H4 (cell line): Measurements from ENCODE around the gene LZTR1. TPM values are rescaled to one million over a fixed set of nuclear protein-coding genes. Genes with fewer than 3 reads are reported as not detected.

Source experiments
- DNase-seq: peaks from one replicate; pipeline ENCODE4 v3.0.0-alpha.2; 2015; ENCODE audit warnings: low spot score
- total RNA-seq: library from RNA; depleted of rRNA; stranded (reverse); fragments of >200 nt; shearing (Covaris generic); gene quantifications from 2 replicates; pipeline ENCODE4 v1.2.3, GENCODE V29; 2014

Gene LZTR1
- total RNA-seq, 1 experiment from 2014 or later, result 6.8 TPM

DNA sequence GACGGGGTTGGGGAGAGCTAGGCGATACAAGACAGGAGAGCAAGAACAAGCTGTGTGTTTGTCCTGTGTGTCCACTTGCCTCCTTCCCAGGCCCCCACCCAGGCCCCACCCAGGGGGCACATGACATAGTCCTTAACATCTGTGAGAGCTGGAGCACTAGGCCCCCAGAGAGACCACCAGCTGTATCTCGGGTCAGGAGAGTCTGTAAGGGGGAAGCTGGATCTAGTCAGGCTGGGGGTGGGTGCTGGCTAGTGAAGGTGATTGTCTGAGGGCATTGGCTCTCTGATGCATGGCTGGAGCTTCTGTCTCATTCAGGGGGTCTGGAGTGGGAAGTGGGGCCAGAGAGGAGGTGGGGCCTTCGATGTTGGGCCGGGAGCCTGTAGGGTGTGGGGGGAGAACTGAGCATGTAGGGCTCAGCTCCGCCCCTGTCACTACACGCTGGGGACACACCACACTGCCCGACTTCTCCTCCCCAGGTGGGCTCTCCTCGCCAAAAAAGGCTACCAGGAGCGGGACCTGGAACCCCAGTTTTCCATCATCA lies 33.4 kb downstream of the LZTR1 start:
- no peak for DNase-seq

DNA sequence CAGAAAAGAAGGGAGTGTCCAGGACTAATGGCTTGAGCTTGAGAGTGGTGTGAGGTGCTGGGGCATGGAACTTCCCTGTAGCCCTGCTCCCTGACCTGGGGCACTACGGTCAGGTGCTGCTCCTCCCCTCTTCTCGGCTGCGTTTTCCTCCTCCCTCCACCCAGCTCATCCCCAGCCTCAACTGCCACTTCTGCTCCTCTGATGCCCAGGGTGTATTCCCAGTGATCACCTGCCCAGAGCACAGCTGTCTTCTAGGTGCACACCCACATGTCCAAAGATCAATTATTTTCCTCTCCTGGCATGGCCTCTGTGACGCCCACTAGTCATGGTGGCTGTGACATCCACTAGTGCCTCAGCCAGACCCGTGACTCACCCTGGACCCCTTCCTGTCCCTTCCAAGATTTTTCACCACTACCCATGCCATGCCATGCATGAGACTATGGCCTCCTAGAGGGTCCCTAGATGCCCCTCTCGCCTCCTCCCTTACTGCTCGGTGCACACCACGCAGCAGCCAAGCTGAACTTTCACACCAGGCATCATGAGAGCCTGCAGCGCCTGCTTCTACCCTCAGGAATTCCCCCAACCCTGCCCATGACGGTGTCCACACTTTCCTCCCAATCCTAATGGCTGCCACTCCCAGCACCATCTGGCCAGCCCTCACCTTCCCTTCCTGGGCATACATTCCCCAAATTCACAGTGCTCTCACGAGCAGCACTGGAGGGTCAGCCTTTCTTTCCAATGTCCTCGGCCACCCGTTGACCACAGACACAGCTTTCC lies 34.7 kb downstream of the LZTR1 start:
- no peak for DNase-seq

DNA sequence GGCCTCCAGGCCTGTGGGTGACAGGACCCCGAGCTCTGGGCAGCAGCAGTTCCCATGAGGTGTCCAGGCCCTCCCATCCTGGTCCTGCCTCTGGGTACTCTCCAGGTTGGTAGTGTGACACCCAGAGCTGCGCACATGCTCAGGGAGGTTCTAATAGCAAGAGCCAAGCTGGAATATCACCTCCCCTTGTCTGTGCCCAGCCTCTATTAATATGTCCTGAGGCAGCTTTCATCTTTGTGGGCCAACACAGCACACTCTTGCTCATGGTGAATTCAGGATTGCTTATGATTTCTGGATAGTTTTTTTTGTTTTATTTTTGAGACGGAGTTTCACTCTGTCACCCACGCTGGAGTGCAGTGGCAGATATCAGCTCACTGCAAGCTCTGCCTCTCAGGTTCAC lies 36.2 kb downstream of the LZTR1 start:
- DNase-seq, result no peak

DNA sequence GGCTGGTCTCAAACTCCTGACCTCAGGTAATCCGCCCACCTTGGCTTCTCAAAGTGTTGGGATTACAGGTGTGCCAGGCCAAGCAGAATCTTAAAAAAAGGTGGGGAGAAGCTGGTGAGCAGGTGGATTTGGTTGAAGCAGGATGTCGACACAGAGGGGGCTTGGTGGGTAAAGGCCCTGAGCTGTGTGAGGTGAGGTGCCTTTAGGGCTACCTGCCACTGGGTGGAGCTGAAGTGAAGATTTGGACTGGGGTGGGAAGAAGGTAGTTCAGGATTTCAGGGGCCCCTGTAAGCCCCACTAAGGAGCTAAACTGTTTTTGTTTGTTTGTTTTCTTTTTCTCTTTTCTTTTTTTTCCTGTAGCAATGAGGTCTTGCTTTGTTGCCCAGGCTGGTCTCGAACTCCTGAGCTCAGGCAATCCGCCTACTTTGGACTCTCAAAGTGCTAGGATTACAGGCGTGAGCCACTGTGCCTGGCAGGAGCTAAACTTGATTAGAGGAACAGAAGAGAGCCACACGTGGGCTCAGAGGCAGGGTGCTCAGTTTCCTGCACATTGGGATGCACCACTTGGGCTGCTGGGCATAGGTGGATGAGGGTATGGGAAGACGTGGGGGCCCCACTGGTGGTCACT lies 38.8 kb downstream of the LZTR1 start:
- no peak for DNase-seq

DNA sequence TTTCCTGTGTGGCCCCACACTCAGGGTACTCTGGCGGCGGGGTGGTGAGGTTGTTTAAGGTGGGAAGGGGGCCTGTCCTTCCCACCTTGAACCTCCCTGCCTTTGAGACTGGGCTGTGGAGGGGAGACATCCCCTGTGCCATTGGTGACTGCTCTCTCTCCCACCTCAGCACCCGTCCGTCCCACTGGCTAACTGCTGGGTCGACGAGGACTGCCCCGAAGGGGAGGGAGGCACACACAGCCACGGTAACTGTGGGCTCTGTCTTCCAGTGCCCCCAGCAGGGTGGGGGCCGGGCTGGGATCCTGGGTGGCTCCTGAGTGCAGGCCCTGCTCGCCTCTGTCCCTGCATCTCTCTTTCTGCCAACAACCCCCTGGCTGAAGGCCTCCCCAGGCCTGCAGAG lies 40.4 kb downstream of the LZTR1 start:
- no peak for DNase-seq

DNA sequence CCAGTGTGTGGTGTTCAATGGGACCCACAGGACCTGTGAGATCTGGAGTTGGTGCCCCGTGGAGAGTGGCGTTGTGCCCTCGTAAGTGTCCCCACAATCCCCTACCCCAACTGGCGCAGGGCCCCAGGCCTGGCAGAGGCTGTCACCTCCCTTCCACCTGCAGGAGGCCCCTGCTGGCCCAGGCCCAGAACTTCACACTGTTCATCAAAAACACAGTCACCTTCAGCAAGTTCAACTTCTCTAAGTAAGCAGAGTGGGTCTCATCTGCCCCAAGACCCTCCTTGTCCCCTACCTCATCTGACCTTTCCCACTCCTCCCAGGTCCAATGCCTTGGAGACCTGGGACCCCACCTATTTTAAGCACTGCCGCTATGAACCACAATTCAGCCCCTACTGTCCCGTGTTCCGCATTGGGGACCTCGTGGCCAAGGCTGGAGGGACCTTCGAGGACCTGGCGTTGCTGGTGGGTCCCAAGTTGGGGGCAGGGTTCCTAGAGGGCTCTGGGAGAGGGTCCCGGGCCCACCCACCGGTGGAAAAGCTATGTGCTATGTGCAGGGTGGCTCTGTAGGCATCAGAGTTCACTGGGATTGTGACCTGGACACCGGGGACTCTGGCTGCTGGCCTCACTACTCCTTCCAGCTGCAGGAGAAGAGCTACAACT lies 41.0 kb downstream of the LZTR1 start:
- no peak for DNase-seq

DNA sequence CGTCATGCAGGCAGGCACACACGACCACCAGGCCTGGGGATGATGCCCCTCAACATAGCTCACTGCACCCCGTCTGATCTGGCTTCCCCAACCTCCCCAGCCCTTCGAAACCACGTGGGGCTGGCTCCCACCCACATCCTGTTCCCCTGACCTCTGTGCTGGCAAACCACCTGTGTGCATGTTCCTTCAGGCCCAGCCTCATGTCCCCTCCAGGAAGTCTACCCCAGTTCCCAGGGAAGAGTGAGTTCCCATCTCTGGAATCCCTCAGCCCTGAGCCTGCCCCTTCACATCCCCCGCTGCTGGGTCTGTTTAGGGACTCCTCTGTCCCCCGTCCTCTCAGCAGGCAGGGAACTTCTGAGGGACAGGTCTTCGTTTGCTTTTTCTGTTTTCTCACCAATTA lies 43.2 kb downstream of the LZTR1 start:
- DNase-seq, result no peak

DNA sequence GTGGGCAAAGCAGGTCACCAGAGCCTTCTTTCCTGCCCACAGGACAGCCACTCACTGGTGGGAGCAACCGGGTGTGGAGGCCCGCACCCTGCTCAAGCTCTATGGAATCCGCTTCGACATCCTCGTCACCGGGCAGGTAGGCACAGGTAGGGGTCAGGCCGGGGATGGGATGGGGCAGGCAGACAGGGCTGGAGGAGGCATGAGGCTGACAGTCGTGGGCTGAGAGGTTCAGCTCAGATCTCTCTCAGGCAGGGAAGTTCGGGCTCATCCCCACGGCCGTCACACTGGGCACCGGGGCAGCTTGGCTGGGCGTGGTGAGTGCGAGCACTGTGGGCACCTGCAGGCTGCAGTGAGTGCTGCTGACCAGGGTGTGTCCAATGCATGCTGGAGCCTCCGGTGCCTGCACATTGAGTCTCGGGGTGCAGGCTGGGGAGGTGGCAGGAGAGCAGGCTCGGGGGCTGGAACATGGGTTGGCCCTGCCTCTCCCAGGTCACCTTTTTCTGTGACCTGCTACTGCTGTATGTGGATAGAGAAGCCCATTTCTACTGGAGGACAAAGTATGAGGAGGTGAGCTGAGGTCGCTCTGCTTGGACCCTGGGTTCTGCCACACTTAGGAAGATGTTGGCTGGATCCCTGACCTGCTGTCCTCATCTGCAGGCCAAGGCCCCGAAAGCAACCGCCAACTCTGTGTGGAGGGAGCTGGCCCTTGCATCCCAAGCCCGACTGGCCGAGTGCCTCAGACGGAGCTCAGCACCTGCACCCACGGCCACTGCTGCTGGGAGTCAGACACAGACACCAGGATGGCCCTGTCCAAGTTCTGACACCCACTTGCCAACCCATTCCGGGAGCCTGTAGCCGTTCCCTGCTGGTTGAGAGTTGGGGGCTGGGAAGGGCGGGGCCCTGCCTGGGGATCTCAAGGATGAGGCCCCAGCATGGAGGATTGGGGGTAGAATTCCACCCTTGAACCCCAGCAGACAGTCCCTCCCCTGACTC lies 44.0 kb downstream of the LZTR1 start:
- no peak for DNase-seq

DNA sequence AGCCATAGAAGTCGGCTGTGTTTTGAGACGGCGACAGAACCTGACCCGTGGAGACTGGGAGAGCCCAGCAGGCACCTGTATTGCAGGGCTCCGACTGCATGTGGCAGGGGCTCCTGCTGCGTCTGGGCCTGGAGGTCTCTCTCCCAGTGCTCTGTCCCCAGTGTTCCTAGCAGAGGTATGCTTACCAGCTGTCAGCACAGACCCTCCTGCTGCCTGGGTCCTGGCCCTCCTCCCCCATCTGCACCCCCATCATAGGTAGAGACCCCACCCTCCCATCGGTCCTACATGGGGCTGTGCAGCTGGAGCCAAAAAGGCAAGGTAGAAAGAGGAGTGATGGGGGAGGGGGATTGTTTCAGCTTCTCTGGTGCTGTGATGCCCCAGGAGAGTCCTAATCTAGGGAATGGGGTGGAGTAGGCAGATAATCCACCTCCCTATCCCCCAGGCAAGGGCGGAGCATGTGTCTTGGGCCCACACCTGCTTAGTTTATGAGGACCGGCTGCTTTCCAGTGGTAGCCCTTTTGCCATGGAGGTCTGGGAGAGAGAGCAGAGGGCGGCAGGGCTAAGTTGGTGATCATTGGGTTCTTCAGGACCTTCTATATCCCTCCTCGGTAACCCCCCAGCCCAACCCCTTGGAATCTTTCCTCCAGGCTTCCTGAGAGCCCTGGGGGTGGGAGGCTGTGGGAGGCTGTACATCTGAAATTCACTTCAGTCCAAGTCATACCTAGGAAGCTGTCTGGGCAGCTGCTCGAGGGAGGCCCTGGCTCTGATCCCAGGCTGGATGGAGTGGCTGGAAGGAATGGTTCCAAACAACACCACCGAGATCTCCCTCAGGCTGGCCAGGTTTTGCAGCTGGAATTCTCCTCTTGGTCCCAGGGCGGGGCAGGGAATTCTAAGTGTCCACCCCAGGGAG lies 44.9 kb downstream of the LZTR1 start:
- no peak for DNase-seq

DNA sequence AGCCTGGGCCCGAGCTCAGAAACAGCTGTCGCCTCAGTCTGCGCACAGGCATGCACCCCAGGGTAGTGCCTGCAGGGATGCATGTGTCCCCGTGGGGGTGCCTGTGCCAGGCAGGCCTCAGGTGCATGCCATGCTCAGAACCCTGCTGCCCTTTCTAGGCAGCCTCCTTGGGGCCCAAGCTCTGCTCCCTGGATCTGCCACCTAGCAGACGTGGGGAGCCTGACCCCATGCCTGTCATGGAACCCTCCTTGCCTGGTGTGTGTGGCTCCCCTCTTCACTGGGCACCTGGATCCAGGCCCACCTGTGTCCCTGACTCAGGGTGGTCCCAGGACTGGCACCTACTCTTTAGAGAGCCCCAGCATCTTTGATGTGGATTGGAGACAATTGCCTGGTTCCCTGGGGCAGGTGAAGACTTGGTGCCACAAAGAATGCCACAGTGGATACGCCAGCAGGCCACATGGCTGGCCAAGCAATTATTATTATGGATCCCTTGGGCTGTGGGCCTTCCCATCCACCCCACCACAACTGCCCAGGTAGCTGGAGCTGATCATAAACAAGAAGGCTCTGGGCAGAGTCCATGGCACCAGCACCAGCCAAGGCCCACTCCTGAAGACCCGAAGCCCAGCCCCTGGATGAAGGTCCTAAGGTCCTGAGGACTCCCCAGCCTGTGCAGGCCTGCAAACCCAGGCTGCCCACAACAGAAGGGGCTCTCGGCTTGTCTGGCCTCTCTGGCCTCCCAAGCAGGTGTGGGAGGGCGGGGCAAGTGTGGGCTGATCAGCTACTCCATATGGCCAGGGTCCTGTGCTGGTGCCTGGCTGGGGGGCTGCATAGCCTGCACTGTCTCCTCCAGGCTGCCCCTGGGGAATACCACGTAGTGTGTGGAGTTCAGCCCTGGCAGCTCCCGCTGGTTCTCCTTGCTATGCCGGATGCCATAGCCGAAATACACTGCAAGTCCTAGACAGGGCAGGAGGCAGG lies 46.5 kb downstream of the LZTR1 start:
- DNase-seq, result no peak

DNA sequence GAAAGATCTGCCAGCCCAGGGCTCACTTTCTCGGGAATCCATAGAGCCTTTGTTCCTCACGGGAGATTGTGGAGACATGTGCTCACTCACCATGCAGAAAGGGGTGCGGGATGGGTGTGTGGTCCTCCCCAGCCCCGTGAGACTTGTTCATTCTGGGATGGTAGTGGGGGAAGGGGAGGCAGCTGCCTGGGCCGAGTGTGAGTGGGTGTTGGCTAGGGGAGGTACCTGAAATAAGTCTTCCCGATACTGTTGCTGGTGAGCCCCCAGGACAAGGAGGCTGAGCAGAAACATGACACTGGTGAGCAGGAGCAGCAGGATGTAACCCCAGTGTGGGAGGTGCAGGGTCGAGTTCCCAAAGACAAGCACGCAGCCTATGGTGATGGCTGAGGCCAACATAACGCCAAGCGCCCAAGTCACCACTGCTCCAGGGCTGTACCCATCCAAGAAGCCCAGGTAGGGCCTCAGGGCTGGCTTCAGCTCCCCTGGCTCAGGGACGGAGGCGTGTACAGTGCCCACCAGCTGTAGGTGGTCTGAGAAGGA lies 47.5 kb downstream of the LZTR1 start:
- DNase-seq, result no peak

DNA sequence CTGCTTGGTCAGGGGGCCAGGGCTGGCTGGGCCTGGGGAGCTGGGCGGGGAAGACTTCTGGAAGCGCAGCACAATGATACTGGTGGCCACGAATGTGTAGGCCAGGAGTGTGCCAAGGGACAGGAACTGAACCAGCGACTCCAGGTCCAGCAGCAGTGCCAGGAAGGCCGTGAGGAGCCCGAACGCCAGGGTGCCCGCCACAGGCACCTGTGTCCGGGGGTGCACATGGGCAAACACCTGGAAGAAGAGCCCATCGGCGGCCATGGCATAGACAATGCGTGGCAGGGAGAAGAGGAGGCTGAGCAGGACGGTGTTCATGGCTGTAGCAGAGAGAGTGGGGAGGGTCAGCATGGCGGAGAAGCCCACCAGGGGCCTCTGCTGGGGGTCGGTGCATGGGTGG lies 47.9 kb downstream of the LZTR1 start:
- no peak for DNase-seq

DNA sequence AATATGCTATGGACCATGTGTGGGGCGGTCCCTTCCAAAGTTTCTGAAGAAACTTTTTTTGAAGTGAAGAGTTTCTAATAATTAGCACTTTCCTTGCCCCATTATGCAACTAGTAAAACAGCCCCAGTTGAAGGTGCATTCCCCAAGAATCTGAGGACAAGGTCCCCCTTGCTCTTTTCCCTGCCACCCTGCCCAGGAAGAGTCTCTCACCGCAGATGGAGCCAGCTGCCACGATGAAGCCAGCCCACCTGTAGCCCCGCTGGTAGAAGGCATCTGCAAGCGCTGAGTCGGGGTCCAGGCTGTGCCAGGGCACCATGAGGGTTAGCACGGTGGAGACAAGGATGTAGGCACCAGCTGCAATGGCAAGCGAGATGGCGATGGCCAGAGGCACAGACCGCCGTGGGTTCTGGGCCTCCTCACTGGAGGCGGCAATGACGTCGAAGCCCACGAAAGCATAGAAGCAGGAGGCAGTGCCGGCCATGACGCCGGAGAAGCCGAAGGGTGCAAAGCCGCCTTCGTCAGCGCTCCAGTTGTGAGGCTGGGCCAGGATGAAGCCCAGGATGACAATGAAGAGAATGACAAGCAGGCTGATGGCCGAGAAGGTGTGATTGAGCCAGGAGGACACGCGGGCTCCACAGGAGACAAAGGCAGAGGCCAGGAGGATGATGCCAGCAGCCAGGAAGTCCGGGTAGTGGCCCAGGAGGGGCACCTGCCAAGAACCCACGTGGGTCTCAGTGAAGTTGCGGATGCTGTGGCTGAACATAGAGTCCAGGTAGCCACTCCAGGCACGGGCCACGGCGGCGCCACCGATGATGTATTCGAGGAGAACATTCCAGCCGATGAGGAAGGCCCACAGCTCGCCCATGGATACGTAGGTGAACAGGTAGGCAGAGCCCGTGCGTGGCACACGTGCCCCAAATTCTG lies 48.8 kb downstream of the LZTR1 start:
- no peak for DNase-seq

DNA sequence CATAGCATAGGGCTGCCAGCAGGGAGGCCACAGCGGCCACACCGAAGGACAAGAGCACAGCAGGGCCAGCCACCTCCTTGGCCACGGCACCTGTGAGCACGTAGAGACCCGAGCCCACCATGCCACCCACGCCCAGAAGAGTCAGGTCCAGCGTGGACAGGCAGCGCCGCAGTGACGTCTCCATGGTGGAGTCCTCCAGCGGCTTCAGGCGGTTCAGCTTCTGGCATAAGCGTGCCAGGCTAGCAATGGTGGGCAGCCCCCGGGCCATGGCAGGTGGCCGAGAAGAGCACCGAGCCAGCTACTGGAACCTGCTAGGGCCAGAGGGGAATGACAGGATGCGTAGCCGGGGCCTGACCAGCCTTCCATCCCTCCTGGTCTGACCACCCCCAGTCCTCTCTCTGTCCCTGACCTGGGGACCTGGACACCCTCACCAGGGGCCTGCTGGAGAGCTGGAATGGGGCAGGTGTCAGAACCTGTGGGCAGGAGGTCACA lies 49.5 kb downstream of the LZTR1 start:
- DNase-seq, result no peak

DNA sequence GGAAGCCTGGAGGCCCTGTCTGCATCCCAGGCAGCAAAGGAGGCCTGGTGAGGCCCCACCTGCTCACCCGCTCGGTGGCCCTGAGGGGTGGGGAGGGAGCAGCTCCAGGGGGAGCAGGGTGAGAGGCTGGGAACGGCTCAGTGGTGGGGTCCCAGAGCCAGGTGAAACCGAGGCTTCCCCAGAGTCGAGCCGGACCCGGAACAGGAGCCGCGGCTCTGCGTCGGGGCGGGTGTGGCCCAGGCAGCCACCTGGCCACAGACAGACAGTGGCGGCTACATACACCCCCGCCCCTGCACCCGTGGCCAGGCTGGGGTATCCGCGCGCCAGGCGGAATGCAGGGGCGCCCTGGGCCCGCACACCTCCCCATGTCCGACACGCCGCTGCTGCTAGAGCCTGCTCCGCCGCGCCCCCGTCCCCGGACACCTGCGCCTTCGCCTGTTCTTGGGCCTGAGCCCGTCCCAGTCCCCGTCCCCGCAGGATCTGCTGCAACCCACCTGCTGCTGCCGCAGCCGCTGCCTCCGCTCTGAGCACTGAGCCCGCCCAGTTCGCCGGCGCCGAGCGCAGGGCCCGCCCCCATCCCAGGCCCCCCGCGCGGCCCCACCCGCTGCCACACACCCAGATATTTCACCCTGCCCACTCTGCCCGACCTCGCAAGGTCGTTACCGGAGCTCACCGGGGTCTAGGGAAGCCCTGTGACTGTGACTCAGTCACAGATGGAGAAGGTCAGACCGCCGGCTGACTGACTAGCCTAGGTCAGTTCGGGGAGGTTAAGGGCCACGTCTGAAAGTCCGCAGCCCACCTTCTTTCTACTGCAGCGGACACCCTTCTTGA lies 50.2 kb downstream of the LZTR1 start, which contains the start of gene SLC7A4:
Gene SLC7A4, minus strand, starts transcription at position 525 of the 831 bp plus-strand sequence. CDS start 749 bp downstream, outside the sequence.
- no peak for DNase-seq

DNA sequence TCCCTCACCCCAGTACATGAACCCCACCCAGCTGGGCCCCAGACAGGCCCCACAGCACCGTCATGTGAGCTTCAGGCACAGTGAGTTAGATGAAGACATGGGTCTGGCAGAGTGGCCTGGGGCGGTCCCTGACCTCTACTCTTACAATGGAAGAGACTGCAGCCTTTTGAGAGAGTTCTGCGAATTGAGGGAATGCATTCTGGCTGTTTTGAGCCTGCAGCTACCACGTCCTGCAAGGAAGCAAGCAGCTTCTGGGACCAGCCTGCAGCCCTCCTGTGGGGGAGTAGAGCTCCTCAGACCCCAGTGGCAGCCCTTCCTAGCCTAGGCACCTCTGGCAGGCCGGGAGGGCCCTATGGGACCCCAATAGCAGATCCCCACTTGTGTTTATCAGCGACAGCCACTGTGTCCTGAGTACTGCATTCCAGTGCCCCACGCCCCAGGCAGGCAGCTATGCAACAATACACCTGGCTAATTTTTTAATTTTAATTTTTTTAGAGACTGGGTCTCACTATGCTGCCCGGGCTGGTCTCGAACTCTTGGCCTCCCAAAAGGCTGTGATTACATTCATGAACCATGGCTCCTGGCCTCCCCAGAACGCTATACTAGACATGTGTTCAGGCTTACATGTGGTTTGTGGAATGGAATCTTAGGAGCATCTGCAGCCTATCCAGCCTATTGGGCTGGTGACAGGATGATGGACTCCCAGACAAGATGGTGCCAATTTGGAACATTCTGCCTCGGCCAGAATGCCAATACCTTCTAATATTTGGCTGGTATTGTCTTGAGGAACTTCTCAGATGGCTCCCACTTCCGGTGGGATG lies 51.0 kb downstream of the LZTR1 start:
- no peak for DNase-seq
